Neural cell (in vitro differentiated cells): ENCODE data around the gene HACL1. TPM values are rescaled to one million over a fixed set of nuclear protein-coding genes. Genes with fewer than 3 reads are reported as not detected.
"Not testable (repeated sequence)": the region's sequence is repeated elsewhere in the genome, so short reads cannot be mapped to it uniquely, and the experiment has no call there.

Experiments used
- H2AFZ ChIP-seq: fragments of 200-600, 300-800 bp; sonication (generic), shearing (Covaris generic); 2 replicates; pipeline ENCODE4 v1.6.0; 2014; ENCODE audit warnings: low read depth, mild to moderate bottlenecking, antibody characterized with exemption, low read length, moderate library complexity
- H3F3A ChIP-seq: fragments of 200-600 bp; shearing (Covaris generic); 2 replicates; pipeline ENCODE4 v1.6.1; 2016; ENCODE audit warnings: mild to moderate bottlenecking, moderate library complexity, mixed read lengths, antibody characterized with exemption, low read length; ENCODE audit not compliant: insufficient read depth, poor library complexity, severe bottlenecking
- H3K27ac ChIP-seq: fragments of 200-600, 300-800 bp; sonication (generic), shearing (Covaris generic); 2 replicates; pipeline ENCODE4 v1.5.1; 2014; ENCODE audit warnings: mild to moderate bottlenecking, low read length, moderate library complexity
- H3K27me3 ChIP-seq: fragments of 300-800, 200-600 bp; sonication (generic), shearing (Covaris generic); 2 replicates; pipeline ENCODE4 v1.6.0; 2014; ENCODE audit warnings: mild to moderate bottlenecking, low read depth, low read length, moderate library complexity; ENCODE audit not compliant: insufficient read depth
- H3K36me3 ChIP-seq: fragments of 300-800, 200-600 bp; sonication (generic), shearing (Covaris generic); 2 replicates; pipeline ENCODE4 v1.5.1; 2014; ENCODE audit warnings: mild to moderate bottlenecking, antibody characterized with exemption, low read length, moderate library complexity; ENCODE audit not compliant: insufficient read depth
- H3K4me2 ChIP-seq: fragments of 300-800, 200-600 bp; sonication (generic), shearing (Covaris generic); 2 replicates; pipeline ENCODE4 v1.6.0; 2014; ENCODE audit warnings: mild to moderate bottlenecking, low read length
- H3K4me3 ChIP-seq: fragments of 300-800, 200-600 bp; sonication (generic), shearing (Covaris generic); 2 replicates; pipeline ENCODE4 v1.5.1; 2014; ENCODE audit warnings: mild to moderate bottlenecking, low read length, moderate library complexity
- H3K79me2 ChIP-seq: fragments of 200-600 bp; shearing (Covaris generic); replicated peaks from 2 replicates; pipeline ENCODE4 v1.6.0; 2014; ENCODE audit warnings: mild to moderate bottlenecking, low read length, moderate library complexity; ENCODE audit not compliant: insufficient read depth
- H3K9ac ChIP-seq: fragments of 300-800, 200-600 bp; sonication (generic), shearing (Covaris generic); 2 replicates; pipeline ENCODE4 v1.6.1; 2016; ENCODE audit warnings: mild to moderate bottlenecking, low read length, mixed read lengths
- H3K9me2 ChIP-seq: fragments of 200-600 bp; shearing (Covaris generic); 2 replicates; pipeline ENCODE4 v1.6.1; 2016; ENCODE audit warnings: mild to moderate bottlenecking, low read length, mixed read lengths; ENCODE audit not compliant: insufficient read depth
- H3K9me3 ChIP-seq: fragments of 200-600, 300-800 bp; sonication (generic), shearing (Covaris generic); 2 replicates; pipeline ENCODE4 v1.6.1; 2016; ENCODE audit warnings: mild to moderate bottlenecking, mixed run types, low read length, moderate library complexity, mixed read lengths
- H4K20me1 ChIP-seq: fragments of 200-600 bp; shearing (Covaris generic); 2 replicates; pipeline ENCODE4 v1.6.1; 2016; ENCODE audit warnings: mild to moderate bottlenecking, mixed run types; ENCODE audit not compliant: insufficient read depth
- EP300 ChIP-seq: fragments of 450-650 bp; conservative IDR thresholded peaks from 2 replicates; pipeline ENCODE4 v1.6.1; 2014; ENCODE audit warnings: antibody characterized with exemption, mild to moderate bottlenecking, moderate library complexity; ENCODE audit not compliant: poor library complexity, severe bottlenecking
- EZH2 ChIP-seq: fragments of 200-600, 300-800 bp; shearing (Covaris generic), sonication (generic); IDR thresholded peaks from 2 replicates; pipeline ENCODE4 v1.6.1; 2014; ENCODE audit warnings: antibody characterized with exemption, low read length, borderline replicate concordance, mild to moderate bottlenecking; ENCODE audit not compliant: insufficient read depth, poor library complexity, severe bottlenecking
- MXI1 ChIP-seq: fragments of 450-650 bp; conservative IDR thresholded peaks from 2 replicates; pipeline ENCODE4 v1.6.1; 2014; ENCODE audit warnings: antibody characterized with exemption, mild to moderate bottlenecking; ENCODE audit not compliant: poor library complexity, severe bottlenecking
- POLR2AphosphoS5 ChIP-seq: IDR thresholded peaks from 2 replicates; pipeline ENCODE4 v1.6.1; 2012
- RAD21 ChIP-seq: fragments of 450-650 bp; conservative IDR thresholded peaks from 2 replicates; pipeline ENCODE4 v1.6.1; 2014; ENCODE audit warnings: antibody characterized with exemption, mild to moderate bottlenecking, moderate library complexity
- SMC3 ChIP-seq: fragments of 450-650 bp; conservative IDR thresholded peaks from 2 replicates; pipeline ENCODE4 v1.6.1; 2014; ENCODE audit warnings: antibody characterized with exemption, mild to moderate bottlenecking, moderate library complexity; ENCODE audit not compliant: poor library complexity
- TAF1 ChIP-seq: IDR thresholded peaks from 2 replicates; pipeline ENCODE4 v1.6.1; 2012; ENCODE audit warnings: low read depth
- polyA plus RNA-seq: library from polyadenylated mRNA; depleted of rRNA; stranded (reverse); fragments of >200 nt; gene quantifications from 2 replicates; pipeline ENCODE4 v1.2.3, GENCODE V29; 2014
- TF ChIP-seq, protein P1 (sequence below): IDR thresholded peaks from 2 replicates; pipeline ENCODE4 v1.6.1; 2012; ENCODE audit warnings: borderline replicate concordance
- TF ChIP-seq, protein P2 (sequence below): fragments of 450-650 bp; IDR thresholded peaks from 2 replicates; pipeline ENCODE4 v1.5.1; 2014; ENCODE audit warnings: antibody characterized with exemption, mild to moderate bottlenecking, moderate library complexity; ENCODE audit not compliant: poor library complexity, severe bottlenecking

The HACL1 gene
- polyA plus RNA-seq, 1 donor from 2014 or later: 26.0 TPM

DNA sequence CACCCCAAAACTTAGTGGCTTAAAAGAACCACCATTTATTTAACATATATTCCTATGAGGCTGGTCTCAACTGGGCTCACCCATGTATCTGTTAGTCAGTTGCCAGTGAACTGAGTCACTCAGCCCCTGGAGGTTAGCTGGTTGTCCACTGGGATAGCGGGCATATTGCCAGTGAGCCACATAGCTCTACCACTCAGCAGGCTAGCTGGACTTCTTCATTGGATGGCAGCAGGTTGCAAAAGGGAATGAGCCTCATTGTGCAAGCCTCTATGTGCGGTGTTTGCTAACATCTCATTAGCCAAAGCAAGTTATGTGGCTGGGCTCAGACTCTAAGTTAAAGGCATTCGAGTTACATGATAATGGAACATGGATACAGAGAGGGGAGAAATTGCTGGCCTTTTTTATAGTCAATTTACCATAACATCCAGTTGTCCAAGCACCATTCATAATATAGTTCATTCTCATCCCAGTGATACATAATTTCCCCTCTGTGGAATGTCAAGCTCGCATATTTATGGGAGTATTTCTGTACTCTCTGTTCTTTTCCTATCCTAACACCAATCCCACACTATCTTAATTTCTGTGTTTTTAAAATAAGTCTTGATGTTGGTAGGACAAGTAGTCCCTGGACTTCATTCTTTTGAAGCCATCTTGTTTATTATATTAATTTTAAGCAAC lies 8.9 kb upstream of the HACL1 start:
- Histone ChIP-seq H3K9ac (no peak overlapping the region), H3K4me2 (no peak overlapping the region), H3K36me3 (no peaks in the 10 kb centered on the region), H3K9me3 (no peaks in the 10 kb centered on the region), H3K27ac (no peak overlapping the region), H3K9me2 (no peaks in the 10 kb centered on the region), H3K79me2 (no peaks in the 10 kb centered on the region), H4K20me1 (no peaks in the 10 kb centered on the region), H3F3A (no peaks in the 10 kb centered on the region), H3K27me3 (no peaks in the 10 kb centered on the region), H2AFZ (no peak overlapping the region), H3K4me3 (no peak overlapping the region)
- TF ChIP-seq TAF1: no peak
- no peak for TF ChIP-seq EP300
- TF ChIP-seq, protein P1, sequence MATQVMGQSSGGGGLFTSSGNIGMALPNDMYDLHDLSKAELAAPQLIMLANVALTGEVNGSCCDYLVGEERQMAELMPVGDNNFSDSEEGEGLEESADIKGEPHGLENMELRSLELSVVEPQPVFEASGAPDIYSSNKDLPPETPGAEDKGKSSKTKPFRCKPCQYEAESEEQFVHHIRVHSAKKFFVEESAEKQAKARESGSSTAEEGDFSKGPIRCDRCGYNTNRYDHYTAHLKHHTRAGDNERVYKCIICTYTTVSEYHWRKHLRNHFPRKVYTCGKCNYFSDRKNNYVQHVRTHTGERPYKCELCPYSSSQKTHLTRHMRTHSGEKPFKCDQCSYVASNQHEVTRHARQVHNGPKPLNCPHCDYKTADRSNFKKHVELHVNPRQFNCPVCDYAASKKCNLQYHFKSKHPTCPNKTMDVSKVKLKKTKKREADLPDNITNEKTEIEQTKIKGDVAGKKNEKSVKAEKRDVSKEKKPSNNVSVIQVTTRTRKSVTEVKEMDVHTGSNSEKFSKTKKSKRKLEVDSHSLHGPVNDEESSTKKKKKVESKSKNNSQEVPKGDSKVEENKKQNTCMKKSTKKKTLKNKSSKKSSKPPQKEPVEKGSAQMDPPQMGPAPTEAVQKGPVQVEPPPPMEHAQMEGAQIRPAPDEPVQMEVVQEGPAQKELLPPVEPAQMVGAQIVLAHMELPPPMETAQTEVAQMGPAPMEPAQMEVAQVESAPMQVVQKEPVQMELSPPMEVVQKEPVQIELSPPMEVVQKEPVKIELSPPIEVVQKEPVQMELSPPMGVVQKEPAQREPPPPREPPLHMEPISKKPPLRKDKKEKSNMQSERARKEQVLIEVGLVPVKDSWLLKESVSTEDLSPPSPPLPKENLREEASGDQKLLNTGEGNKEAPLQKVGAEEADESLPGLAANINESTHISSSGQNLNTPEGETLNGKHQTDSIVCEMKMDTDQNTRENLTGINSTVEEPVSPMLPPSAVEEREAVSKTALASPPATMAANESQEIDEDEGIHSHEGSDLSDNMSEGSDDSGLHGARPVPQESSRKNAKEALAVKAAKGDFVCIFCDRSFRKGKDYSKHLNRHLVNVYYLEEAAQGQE: no peak
- TF ChIP-seq, protein P2, sequence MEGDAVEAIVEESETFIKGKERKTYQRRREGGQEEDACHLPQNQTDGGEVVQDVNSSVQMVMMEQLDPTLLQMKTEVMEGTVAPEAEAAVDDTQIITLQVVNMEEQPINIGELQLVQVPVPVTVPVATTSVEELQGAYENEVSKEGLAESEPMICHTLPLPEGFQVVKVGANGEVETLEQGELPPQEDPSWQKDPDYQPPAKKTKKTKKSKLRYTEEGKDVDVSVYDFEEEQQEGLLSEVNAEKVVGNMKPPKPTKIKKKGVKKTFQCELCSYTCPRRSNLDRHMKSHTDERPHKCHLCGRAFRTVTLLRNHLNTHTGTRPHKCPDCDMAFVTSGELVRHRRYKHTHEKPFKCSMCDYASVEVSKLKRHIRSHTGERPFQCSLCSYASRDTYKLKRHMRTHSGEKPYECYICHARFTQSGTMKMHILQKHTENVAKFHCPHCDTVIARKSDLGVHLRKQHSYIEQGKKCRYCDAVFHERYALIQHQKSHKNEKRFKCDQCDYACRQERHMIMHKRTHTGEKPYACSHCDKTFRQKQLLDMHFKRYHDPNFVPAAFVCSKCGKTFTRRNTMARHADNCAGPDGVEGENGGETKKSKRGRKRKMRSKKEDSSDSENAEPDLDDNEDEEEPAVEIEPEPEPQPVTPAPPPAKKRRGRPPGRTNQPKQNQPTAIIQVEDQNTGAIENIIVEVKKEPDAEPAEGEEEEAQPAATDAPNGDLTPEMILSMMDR: no peak
- no peak for TF ChIP-seq MXI1
- no peak for TF ChIP-seq POLR2AphosphoS5
- TF ChIP-seq EZH2: no peak
- TF ChIP-seq RAD21: no peak
- TF ChIP-seq SMC3: no peak

DNA sequence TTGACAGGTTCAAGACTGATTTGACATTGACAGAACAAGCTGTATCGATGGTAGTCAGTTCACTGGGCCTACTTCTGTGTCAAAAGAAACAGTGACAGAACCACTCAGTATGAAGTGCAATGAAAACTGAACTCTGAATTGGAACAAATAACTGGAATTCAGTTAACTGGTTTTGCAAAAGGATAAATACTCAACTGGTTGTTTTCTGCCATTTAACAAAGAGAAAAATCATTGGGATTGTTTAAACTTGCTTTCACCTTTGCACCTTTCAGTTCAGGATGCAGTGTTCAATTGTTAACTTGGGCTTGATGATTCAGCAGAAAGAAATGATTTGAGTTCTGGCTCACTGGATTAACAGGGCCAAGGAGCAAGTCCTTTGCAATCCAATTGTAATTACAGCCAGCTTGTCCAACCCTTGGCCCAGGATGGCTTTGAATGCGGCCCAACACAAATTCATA lies 5.1 kb upstream of the HACL1 start:
- H3K36me3 ChIP-seq: no peaks in the 10 kb centered on the region
- H3K9me2 ChIP-seq: no peaks in the 10 kb centered on the region
- H4K20me1 ChIP-seq: no peaks in the 10 kb centered on the region
- H3K9me3 ChIP-seq: no peaks in the 10 kb centered on the region
- H3K27ac ChIP-seq: no peak overlapping the region
- H3K27me3 ChIP-seq: no peaks in the 10 kb centered on the region
- no peak for TF ChIP-seq EZH2
- H3K9ac ChIP-seq: no peak overlapping the region
- no peak overlapping the region for H3K4me3 ChIP-seq
- peaks cover 3% of the 10 kb centered on the region for H3F3A ChIP-seq
- H2AFZ ChIP-seq: no peak overlapping the region
- no peak overlapping the region for H3K4me2 ChIP-seq
- H3K79me2 ChIP-seq: no peaks in the 10 kb centered on the region

DNA sequence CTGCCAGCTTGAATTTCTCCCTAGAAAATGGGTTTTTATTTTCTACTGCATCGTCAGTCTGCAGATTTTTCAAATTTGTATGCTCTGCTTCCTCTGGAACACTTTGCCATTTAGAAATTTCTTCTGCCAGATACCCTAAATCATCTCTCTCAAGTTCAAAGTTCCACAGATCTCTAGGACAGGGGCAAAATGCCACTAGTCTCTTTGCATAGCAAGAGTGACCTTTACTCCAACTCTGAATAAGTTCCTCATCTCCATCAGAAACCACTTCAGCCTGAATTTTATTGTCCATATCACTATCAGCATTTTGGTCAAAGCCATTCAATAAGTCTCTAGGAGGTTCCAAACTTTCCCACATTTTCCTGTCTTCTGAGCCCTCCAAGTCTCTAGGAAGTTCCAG lies 3.2 kb upstream of the HACL1 start:
- not testable (repeated sequence) for H3K4me2 ChIP-seq, H3K27ac ChIP-seq, H3K79me2 ChIP-seq, H3K9me3 ChIP-seq, H3K9me2 ChIP-seq, H4K20me1 ChIP-seq, H3F3A ChIP-seq, H3K36me3 ChIP-seq, H3K4me3 ChIP-seq, H3K9ac ChIP-seq, H3K27me3 ChIP-seq, H2AFZ ChIP-seq

DNA sequence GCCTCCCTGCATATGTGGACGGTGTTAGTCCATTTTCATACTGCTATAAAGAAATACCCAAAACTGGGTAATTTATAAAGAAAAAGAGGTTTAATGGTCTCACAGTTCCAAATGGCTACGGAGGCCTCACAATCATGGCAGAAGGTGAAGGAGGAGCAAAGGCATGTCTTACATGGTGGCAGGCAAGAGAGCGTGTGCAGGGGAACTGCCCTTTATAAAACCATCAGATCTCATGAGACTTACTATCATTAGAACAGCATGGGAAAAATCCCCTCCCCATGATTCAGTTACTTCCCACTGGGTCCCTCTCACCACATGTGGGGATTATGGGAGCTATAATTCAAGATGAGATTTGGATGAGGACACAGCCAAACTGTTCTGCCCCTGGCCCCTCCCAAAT lies 1.4 kb upstream of the HACL1 start:
- peak overlapping the region; percentile 94 for H3K4me2 ChIP-seq
- H3K36me3 ChIP-seq, H3F3A ChIP-seq, H2AFZ ChIP-seq, H4K20me1 ChIP-seq, H3K79me2 ChIP-seq, H3K9me2 ChIP-seq, H3K27me3 ChIP-seq, H3K9me3 ChIP-seq: not testable (repeated sequence)
- H3K4me3 ChIP-seq: peak overlapping the region; percentile 73
- H3K9ac ChIP-seq: peak overlapping the region; percentile 73
- peak overlapping the region; percentile 90 for H3K27ac ChIP-seq
